ELR (cell line): ENCODE measurements around the gene TET2.
A peak's percentile ranks its signal among the peaks of the same experiment; 100 is the strongest.

Source experiments
- DNase-seq: peaks from one replicate; pipeline ENCODE4 v3.0.0-alpha.2; 2015; ENCODE audit warnings: low read depth

TET2 gene

DNA sequence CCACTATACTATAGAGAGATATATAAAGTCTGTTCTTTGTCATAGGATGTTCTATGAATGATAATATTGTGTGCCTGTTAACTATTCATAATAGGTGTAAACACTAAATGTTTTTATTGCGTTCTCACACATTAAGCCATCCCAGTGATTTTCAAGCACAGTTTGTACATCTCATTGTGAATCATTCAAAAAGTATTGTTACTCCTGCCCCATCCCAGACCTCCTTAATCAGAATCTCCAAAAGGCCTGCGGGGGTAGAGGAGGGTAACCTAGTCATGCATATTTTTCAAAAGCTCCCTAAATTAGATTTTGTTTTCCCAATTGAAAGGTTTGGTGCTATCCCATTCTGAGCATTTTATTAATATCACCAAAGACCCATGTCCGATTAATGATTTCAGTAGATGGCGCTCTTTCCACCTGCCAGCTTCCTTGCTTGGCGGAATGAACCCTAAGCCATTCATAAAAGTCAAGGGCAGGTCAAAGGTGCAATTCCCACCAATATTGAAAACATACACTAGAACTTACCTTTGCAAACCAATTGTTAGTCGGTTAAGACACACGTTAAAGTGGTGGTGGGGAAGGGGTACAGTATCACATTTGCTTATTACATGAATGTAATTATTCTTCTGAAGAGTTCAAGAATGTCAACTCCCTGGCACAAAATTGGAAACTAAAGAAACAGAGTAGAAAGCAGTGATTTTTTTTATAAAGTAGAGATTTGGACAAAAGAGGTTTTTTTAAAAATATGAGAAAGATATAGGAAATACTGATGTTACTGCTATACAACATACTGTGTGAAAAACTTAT lies 5.8 kb upstream of the TET2 start:
- peak; percentile 45 for DNase-seq

DNA sequence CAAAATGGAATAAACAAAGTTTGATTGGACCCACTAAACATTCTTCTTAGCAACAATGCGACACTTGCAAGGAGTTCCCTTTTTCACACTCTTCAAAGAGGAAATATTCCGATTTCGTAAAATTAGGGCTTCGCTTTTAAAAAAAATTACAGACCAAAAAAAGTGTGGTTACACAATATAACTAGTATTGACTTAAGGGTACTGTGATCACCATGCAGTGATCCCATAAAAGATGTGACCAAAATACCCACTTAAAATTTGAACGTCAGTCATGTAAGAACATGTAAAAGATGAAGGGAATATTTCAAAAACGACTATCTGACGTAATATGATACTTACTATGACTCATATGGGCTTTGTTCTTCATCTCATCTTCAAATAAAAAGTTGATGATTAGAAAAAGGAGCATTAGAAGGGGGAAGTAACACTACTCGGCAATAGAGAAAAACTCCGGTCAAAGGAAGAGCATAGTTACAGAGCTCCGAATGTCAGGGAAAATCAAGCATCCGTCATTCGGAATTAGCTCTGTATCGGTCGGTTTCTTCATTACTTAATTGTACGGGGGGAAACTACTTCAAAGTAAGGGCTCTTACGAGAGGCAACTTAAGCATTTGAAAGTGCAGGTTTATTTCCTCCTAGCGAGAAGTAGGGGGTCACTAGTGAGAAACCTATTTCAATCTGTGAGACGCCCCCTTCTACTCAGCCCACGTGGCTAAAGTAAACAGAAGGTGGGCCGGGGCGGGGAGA lies 1.3 kb upstream of the TET2 start:
- peak; percentile 33 for DNase-seq

DNA sequence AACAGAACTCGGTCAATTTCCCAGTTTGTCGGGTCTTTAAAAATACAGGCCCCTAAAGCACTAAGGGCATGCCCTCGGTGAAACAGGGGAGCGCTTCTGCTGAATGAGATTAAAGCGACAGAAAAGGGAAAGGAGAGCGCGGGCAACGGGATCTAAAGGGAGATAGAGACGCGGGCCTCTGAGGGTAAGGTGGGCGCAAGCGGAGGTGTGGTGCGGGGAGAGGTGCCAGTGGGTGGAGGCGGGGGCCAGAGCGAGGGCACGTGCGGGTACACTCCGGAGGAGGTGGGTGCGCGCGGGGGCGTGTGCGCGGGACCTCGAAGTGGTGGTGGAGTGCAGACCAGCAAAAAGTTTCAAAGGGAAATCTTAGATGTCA lies 787 bp upstream of the TET2 start:
- DNase-seq: peak; percentile 19

DNA sequence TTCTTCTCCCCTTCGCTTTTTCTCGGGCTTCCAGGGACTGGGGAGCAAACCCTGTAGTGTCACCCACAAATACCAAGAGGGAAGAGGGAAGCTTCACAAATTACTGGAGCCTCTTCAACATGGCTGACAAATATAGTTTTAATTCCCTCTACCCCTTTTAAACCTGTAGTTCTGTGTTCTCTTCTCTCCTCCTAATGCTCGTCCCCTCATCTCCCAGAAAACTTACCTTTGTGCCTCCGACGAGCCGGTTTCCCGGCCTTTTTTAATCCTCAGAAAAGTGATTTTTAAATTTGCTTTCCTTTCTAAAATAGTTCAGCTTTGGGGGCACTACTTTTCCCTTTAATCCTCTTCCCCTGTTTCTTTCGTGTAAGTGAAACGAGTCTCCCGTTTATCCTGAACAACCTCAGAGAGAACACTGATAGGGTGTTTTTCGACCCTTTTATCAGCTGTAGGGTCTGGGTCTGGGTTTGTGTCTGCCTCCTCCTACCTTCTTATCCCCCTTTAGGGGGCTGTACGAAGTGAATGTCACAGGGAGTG lies 408 bp downstream of the TET2 start:
- no peak for DNase-seq

DNA sequence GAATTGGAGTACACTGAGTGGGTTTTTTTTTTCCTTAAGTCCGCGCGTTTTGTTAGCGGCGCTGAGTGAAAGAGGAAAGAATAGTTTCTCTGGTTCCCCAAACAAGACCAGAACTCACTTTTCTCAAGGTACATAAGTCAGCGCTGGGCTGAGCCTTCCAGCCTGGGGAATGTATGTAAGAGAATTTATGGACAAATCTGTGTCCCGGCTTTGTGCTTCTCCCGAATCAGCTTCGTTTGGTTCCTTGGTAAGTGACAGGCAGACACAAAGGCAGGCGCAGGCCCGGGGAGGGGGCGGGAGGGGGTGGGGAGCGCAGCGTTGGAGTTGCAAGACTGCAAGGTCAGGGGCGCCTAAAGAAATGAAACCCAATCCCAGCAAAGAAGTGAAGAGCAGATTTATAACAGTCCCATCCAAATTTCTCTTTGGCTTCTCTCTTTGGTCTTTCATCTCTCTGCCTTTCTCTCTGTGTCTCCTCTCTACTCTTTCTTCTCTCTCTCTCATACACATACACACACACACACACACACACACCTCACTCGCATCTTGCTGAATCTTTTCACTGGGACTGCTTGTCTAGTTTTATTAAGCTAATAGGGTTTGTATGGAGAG lies 981 bp downstream of the TET2 start:
- DNase-seq: peak; percentile 49

DNA sequence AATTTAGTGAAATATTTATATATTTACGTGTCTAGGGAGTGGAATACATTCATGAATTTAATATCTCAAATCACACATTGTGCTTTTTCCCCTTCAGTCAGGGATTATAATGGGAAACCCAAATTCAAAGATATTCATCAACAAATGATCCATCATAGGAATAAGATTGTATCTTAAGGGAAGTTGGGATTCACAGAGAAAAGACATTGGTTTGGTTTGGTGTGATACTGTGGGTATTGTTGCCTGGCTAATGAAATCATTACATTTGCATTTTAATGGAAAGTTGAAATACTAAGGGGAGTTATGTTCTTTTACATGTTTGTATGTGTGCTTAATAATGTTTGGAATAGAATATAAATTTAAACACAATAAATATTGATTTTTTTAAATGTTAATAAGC lies 1.7 kb downstream of the TET2 start:
- DNase-seq: no peak

DNA sequence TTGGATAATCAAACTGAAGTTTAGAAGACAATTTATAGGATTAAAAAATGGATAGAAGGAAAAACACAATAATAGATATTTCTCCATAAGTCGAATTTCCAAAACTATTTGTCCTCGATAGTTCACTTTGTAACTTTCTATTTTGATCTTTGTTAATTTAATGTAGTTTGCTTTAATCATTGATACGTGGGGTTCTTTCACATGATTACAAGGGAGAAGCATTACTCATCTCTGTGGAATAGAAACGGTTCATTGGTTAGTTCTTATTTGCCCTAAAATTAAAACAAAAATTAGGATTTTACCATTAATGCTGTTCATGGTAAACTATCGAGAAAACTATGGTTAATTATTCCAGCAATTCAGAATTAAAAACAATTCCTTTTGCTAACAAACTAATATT lies 2.1 kb downstream of the TET2 start:
- DNase-seq: peak; percentile 16

DNA sequence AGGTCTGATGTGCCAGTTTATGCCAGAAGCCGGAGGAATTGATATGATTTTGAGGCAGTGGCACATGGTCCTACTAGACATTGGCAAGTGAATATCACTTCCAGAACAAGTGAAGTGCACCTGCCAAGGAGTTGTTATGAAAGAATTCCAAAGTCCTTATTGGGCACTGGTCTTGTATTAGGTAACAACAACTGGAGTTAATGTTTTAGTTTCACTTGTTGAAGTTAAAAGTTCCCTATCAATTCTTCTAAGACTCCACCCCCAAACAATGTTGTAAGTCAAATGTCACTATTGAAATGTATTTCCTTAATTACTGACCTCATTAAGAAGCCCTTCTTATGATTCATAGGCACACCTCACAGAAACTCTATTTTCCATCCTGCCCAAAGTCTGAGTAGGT lies 3.1 kb downstream of the TET2 start:
- DNase-seq: no peak

DNA sequence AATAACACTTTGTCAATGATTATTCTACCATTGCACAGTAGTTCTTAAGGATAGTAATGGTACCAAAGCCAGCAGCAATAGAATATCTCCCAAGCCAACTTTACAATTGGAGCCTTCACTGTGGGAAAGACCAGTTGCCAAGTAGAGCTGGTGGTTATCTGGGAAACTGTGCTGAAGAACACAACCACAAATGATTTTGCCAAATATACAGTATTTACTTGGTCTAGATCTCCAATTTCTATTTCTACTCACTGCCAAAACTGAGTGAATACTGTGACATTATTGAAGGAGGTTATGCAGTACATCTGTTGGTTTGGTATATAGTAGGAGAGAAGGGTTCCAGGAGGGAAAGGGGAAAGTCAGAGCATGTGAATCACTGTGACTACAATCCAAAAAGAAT lies 3.8 kb downstream of the TET2 start:
- DNase-seq: no peak

DNA sequence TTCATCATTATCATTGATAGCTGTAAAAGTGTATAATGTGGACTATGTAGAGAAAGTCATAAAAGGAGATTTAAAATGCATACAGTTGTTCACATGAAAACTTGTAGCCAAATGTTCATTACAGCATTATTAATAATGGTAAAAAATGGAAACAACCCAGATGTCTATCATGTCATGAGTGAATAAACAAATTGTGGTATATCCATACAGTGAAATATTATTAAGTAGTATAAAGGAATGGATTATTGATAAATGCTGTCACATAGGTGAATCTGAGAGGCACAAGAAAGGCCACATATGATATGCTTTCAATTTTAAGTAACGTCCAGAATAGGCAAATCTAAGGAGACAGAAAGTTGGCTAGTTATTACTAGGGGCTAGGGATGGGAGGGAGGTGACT lies 7.1 kb downstream of the TET2 start:
- DNase-seq: no peak

DNA sequence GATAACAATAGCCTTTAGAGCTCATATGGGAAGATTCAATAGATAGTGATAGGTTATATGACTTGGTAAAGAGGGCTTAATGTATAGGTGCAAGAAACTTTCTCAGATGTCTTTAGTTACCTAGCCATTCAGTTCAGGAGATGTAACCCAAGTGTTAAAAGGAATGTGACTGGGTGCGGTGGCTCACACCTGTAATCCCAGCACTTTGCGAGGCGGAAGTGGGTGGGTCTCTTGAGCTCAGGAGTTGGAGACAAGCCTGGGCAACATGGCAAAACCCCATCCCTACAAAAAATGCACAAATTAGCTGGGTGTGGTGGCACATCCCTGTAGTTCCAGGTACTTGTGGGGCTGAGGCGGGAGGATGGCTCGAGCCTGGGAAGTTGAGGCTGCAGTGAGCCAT lies 7.9 kb downstream of the TET2 start:
- DNase-seq: no peak

DNA sequence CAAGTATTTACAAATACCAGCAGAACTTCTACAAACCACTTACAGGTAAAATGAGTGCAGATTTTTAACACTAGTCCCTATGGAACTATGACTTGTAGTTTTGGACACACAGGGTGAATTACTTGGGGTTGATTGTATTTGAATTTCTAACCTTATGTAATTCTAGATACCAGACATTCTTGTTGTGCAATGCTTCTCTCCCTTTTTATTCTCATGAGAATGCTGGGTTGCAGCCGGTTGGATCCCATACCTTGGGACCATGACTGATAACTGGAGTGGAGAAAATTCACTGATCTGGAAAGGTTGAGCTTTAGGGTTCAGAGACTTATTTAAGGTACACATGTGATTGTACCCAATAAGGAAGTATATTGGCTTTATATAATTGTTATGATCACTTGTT lies 8.8 kb downstream of the TET2 start:
- no peak for DNase-seq

DNA sequence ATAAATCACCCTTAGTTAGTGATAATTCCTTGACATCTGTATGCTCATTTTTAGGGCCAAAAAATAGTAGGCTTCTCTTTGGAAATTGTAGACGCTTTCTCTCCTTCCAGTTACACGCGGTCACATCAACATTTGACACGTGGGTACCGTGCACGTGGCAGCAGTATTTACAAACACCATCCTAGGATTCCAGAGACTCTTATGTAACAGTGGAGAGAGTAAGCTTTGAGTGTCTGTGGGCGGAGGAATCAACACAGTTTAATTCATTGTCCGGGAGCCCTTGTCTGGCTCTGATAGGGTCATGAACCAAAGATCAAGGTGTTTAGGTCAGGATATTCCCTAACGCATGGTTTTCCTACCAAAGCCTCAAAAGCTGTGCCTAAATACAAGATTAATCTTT lies 12.2 kb downstream of the TET2 start:
- no peak for DNase-seq

DNA sequence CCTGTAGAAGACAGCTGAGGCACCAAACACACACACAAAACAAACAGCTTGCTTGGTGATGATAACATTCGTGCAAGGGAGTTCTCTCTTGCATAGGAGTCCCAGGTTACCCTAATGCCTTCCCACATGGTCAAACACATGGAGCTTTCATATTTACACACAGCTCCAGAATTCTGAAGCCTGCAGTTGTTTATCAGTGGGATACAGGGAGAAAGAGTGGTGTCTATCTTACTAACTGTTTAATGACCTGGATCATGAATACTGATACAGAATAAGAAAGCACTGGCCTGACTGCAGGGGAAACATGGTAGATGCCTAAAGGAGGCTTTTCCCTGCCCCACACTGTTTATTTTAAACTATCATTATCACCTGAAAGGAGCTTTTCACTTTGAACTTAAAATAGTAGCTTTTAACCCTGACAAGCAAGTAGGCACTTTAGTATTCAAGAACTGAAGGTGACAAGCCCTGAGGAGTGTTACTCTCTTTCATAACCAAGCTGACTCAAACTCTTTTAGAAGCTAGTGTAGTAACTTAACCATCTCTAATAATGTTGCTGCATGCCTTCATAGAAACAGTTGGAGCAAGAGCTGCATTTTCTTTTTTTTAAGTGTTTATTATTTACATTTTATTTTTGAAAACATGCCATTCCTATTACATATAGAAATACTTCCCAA lies 15.6 kb downstream of the TET2 start:
- DNase-seq: no peak

DNA sequence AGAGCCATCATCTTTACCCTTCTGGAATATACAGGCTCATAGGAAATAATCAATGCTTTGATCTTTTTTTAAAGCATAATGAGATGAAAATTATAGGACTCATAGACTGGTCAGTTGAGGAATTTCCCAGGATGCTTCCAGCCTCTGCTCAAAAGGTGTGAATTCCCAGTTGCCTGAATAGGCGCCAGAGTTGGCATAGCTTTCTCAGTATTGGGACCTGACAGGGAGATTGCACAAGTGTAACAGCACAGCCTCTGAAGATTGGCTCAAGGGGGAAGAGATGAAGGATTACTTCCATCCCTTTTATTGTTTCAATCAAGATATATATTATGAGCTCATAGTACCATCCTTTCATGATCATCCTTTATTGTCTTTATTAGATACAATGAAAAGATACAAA lies 17.9 kb downstream of the TET2 start:
- no peak for DNase-seq

DNA sequence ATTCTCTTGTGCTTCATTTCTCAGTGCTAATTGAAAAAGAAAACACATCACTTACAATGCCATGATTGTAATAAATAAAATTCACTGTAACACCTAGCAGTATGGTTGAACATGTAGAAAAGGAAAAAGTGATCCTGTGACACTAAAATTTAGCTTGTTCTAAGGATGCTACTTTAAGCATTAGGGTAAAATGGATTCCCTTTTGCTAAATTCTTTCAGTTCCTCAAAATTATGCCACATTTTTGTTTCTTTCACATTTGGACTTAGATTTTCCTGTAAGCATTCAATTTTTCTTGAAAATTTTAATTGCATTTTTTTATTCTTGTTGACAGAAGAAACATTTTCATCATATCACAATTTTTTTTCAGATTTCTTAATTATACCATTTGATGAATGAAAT lies 19.4 kb downstream of the TET2 start:
- DNase-seq: no peak

DNA sequence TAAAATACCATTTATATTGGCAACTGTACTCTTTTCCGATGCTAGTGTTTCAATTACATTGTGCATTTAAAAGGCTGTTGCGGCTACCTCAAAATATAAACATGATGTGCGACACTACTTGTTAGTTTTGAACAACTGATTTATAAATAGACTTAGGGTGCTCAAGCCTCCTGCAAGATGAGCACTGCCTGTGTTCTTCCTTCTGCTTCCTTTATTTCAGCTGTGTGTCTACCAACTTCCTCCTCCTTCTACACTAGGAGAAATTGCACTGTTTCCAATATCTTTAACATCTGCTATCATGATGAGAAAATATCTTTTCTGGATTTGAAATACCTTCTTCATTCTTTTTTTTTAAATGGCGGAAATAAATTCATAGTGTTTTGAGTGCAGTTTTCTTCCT lies 24.0 kb downstream of the TET2 start:
- no peak for DNase-seq

DNA sequence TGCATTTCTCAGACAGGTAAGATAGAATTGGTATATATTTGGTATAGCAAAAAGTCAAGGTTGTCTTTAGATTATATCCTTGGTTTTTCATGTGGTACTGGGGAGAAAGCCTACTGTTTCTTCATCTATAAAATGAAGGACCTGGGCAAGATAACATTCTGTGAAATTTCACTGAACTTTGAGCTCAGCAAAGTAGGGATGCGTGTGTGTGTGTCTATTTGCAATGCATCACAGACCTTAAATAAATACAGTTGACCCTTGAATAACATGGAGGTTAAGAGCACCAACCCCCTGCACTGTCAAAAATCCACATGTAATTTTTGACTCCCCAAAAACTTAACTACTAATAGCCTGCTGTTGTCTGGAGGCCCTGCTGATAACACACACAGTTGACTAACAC lies 25.2 kb downstream of the TET2 start:
- DNase-seq: no peak

DNA sequence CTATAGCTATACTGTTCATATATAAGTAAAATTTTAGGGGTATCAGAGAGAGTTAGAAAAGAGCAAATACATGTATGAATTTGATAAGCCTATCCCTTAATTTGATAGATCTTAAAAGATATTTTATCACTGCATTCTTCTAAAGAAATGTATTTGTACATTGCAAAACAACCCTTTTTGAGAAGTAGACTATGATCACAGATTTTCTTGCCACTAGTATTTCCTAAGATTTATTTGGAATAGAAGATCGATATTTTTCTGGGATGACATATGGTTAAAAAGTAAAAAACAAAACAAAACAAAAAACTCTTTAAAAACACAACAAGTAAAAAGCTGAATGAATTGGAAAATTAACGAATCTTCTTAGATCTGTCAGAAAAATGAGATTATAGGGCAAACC lies 27.4 kb downstream of the TET2 start:
- DNase-seq: no peak

DNA sequence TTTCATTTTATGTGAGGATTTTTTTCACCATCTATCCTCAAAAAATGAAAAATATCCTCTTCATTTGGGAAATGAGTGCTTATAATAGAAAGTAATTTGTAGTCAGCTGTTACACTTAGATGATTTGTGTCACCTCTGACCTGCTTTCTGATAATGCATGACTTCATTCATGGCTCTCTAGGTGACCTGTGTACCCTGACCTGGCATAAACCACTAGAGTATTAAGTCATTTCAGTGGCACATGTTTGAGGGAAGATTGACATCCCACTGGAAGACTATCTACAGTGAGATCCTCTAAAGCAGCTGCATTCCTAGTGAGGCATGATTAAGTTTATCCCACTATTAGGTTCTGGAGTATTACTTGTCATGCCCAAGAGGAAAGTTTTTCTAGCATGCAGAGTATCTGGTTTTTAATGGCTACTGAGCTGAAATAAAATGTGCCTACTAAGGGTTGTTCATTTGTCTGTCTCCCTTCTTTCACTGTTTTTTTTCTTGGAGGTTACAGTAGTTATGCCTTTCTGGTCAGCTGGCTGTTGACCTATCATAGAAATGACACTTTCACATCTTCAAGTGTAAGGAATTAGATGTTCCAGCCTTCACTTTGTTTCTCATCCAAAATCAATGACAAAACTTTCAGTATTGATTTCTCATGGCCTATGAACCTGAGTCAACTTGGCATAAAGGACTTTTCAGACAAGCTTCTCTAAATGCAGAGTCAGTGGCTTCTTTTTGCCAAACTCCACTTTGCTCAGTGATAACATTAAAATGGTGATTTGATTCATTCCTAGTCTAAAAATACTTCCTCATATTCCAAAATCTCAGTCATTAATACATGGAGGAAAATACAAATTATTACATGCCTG lies 33.1 kb downstream of the TET2 start:
- no peak for DNase-seq

DNA sequence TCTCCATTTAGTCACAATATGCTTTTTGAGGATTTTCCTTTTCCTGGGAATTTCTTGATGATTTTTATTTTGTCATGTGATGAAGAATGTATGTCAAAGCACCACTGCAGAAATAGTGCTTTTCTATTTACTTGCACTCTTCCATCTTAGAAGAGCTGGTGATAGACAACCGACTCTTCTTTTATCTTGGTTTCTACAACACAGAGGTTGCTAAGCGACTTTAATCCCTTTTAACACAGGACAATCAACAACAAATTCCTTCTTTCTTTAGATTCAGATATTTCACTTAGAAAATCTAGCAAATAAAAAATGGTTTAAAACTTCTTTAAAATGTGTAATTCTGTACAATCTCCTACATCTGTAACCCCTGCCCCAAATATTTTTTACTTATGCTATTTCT lies 34.6 kb downstream of the TET2 start:
- DNase-seq: no peak

DNA sequence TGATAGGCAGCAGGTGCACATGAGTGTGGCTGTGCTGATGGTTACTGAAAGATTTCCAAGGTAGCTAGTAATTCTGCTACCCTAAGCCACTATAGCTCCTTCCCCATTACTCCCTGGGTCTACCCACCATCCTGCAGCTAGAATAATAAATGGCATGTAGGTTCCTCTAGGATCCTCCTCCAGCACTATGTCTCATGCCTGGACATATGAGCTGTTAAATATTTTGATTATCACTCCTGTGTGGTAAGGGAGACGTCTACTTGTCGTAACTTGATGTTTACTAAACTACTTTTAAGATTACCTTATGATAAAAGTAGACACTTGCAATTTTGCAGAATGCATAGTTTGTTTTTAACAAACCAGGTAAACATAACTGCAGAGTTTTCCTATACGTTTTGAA lies 35.5 kb downstream of the TET2 start:
- DNase-seq: no peak
